HK-2 (cell line): ENCODE results near the gene BTK.

Experiments
- DNase-seq: peaks from one replicate; pipeline ENCODE4 v3.0.0-alpha.2; 2018; ENCODE audit not compliant: unreplicated experiment

BTK gene

GRCh38 chrX:101385795-101386541 is at the start of gene BTK:
Gene BTK, minus strand, starts transcription at chrX:101386191. Its CDS starts 10,907 bp downstream, at chrX:101375284.
- no peak for DNase-seq

GRCh38 chrX:101430457-101431078 is 44.6 kb upstream of the BTK start:
- DNase-seq, result no peak

GRCh38 chrX:101429934-101430333 is 43.9 kb upstream of the BTK start:
- DNase-seq, result no peak

- DNase-seq, result no peak
These were observed 42.0 kb upstream of the BTK start for GRCh38 chrX:101427954-101428353.

- no peak for DNase-seq
These were observed 33.5 kb upstream of the BTK start for GRCh38 chrX:101419489-101419888.

- DNase-seq, result peak; percentile 31
These were observed 32.2 kb upstream of the BTK start for GRCh38 chrX:101417981-101418841.

- no peak for DNase-seq
These were observed 31.2 kb upstream of the BTK start for GRCh38 chrX:101417190-101417589.

- DNase-seq, result no peak
These were observed 30.7 kb upstream of the BTK start for GRCh38 chrX:101416691-101417090.

GRCh38 chrX:101415180-101416145 is 29.5 kb upstream of the BTK start:
- DNase-seq, result no peak

- no peak for DNase-seq
These were observed 26.0 kb upstream of the BTK start for GRCh38 chrX:101411984-101412383.

- no peak for DNase-seq
These were observed 24.5 kb upstream of the BTK start for GRCh38 chrX:101410461-101410860.

- no peak for DNase-seq
These were observed 23.1 kb upstream of the BTK start for GRCh38 chrX:101409043-101409442.

GRCh38 chrX:101408532-101408841 is 22.5 kb upstream of the BTK start:
- no peak for DNase-seq

- peak; percentile 82 for DNase-seq
These were observed 21.9 kb upstream of the BTK start, which contains the start of the genes GLA and HNRNPH2 for GRCh38 chrX:101407748-101408531. Gene GLA, minus strand, starts transcription at chrX:101407925. Its CDS starts 22 bp downstream, at chrX:101407903. Gene HNRNPH2, plus strand, starts transcription at chrX:101408222. Its CDS starts 3,767 bp downstream, at chrX:101411989.

GRCh38 chrX:101407167-101407747 is 21.3 kb upstream of the BTK start:
- peak; percentile 19 for DNase-seq

GRCh38 chrX:101399825-101400224 is 13.8 kb upstream of the BTK start:
- DNase-seq, result no peak

- no peak for DNase-seq
These were observed 12.7 kb upstream of the BTK start for GRCh38 chrX:101398694-101399093.

GRCh38 chrX:101397779-101398178 is 11.8 kb upstream of the BTK start:
- DNase-seq, result no peak

- no peak for DNase-seq
These were observed 9.8 kb upstream of the BTK start for GRCh38 chrX:101395789-101396188.

GRCh38 chrX:101394372-101394771 is 8.4 kb upstream of the BTK start:
- no peak for DNase-seq
